ENCODE measurements around the gene CD83.

The CD83 gene

GRCh38 chr6:14075095-14075503 lies 42.5 kb upstream of the CD83 start:
- TF ChIP-seq, protein P1, sequence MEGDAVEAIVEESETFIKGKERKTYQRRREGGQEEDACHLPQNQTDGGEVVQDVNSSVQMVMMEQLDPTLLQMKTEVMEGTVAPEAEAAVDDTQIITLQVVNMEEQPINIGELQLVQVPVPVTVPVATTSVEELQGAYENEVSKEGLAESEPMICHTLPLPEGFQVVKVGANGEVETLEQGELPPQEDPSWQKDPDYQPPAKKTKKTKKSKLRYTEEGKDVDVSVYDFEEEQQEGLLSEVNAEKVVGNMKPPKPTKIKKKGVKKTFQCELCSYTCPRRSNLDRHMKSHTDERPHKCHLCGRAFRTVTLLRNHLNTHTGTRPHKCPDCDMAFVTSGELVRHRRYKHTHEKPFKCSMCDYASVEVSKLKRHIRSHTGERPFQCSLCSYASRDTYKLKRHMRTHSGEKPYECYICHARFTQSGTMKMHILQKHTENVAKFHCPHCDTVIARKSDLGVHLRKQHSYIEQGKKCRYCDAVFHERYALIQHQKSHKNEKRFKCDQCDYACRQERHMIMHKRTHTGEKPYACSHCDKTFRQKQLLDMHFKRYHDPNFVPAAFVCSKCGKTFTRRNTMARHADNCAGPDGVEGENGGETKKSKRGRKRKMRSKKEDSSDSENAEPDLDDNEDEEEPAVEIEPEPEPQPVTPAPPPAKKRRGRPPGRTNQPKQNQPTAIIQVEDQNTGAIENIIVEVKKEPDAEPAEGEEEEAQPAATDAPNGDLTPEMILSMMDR (conservative IDR thresholded peaks at IDR 0.05; ENCODE audit: low read length): no peak
- DNase-seq (ENCODE audit: low read depth): peak; percentile 35
- H3K4me3 ChIP-seq (ENCODE audit: low read length): peak overlapping the region; percentile 52

DNA sequence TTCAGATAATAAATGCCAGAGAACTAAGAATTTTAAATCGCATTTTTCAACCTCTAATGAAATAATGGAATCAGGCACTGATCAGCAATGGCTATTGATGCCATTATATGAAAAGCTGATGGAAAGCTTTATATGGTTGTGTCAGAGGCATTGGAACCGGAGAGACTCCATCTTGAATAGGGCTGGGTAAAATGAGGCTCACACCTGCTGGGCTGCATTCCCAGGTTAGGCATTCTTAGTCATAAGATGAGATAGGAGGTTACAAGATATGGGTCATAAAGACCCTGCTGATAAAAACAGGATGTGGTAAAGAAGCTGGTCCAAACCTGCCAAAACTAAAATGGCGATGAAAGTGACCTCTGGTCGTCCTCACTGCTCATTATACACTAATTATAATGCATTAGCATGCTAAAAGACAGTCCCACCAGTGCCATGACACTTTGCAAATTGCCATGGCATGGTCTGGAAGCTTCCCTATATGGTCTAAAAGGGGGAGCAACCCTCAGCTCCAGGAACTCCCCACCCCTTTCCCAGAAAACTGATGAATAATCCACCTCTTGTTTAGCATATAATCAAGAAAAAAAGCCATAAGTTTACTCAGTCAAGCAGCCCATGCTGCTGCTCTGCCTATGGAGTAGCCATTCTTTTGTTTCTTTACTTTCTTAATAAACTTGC lies 40.2 kb upstream of the CD83 start:
- TF ChIP-seq, protein P1 (conservative IDR thresholded peaks at IDR 0.05; ENCODE audit: low read length): no peak
- no peak for DNase-seq (ENCODE audit: low read depth)
- no peak overlapping the region for H3K4me3 ChIP-seq (ENCODE audit: low read length)

GRCh38 chr6:14079433-14079832 lies 38.1 kb upstream of the CD83 start:
- no peak overlapping the region for H3K4me3 ChIP-seq (ENCODE audit: low read length)
- DNase-seq (ENCODE audit: low read depth): no peak
- TF ChIP-seq, protein P1 (conservative IDR thresholded peaks at IDR 0.05; ENCODE audit: low read length): no peak

DNA sequence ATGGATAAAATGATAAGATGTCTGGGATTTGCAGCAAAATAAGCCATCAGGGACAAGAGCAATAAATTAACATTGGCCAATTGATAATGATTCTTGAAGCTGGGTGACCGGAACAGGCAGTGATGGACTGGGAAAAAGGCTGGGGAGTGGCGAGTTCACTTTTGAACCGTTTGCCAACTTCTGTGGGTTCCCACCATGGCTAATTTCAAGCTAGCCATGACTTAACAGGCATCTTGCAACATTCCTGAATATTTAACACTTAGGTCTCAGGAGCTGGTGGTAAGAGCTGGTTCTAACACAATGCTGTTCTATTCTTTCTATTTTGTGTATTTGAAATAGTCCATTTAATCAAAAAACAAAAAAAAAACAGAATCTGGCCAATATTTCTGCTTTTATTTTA lies 37.6 kb upstream of the CD83 start:
- no peak overlapping the region for H3K4me3 ChIP-seq (ENCODE audit: low read length)
- TF ChIP-seq, protein P1 (conservative IDR thresholded peaks at IDR 0.05; ENCODE audit: low read length): no peak
- DNase-seq (ENCODE audit: low read depth): peak; percentile 8

- TF ChIP-seq, protein P1 (conservative IDR thresholded peaks at IDR 0.05; ENCODE audit: low read length): no peak
- no peak for DNase-seq (ENCODE audit: low read depth)
- no peak overlapping the region for H3K4me3 ChIP-seq (ENCODE audit: low read length)
Measured at GRCh38 chr6:14081126-14081525, 36.4 kb upstream of the CD83 start.

GRCh38 chr6:14082771-14083170 lies 34.8 kb upstream of the CD83 start:
- no peak overlapping the region for H3K4me3 ChIP-seq (ENCODE audit: low read length)
- TF ChIP-seq, protein P1 (conservative IDR thresholded peaks at IDR 0.05; ENCODE audit: low read length): no peak
- no peak for DNase-seq (ENCODE audit: low read depth)

DNA sequence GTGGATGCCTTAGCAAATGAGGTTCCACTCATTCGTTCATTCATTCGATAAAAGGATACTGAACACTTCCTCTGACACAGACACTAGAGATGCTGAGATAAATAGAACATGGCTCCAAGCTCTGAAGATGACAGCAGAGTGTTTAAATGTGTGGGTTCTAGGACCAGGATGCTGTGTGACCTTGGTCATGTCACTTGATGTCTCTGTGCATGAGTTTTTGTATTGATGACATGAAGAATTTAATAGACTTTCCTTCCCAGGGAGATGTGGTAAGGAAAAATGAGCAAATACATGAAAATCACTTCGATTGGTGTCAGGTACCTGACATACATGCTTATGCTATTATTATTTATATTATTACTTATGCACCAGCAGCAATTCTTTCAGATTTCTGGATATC lies 34.3 kb upstream of the CD83 start:
- H3K4me3 ChIP-seq (ENCODE audit: low read length): no peak overlapping the region
- DNase-seq (ENCODE audit: low read depth): no peak
- TF ChIP-seq, protein P1 (conservative IDR thresholded peaks at IDR 0.05; ENCODE audit: low read length): no peak
